ENCODE results near the gene C1orf35.

The C1orf35 gene

GRCh38 chr1:228079013-228079412 is 24.1 kb downstream of the C1orf35 start:
- Histone ChIP-seq H3K27me3 (ENCODE audit: insufficient read depth, low read depth, severe bottlenecking) (no peaks in the 10 kb centered on the region), H3K9me3 (ENCODE audit: severe bottlenecking) (no peaks in the 10 kb centered on the region), H3K36me3 (peaks cover 3% of the 10 kb centered on the region; the same call in 1 of the 2 replicates), H3K27ac (no peak overlapping the region), H3K4me3 (ENCODE audit: low read depth, low read length) (no peak overlapping the region)
- DNase-seq = no peak
- TF ChIP-seq, protein P1, sequence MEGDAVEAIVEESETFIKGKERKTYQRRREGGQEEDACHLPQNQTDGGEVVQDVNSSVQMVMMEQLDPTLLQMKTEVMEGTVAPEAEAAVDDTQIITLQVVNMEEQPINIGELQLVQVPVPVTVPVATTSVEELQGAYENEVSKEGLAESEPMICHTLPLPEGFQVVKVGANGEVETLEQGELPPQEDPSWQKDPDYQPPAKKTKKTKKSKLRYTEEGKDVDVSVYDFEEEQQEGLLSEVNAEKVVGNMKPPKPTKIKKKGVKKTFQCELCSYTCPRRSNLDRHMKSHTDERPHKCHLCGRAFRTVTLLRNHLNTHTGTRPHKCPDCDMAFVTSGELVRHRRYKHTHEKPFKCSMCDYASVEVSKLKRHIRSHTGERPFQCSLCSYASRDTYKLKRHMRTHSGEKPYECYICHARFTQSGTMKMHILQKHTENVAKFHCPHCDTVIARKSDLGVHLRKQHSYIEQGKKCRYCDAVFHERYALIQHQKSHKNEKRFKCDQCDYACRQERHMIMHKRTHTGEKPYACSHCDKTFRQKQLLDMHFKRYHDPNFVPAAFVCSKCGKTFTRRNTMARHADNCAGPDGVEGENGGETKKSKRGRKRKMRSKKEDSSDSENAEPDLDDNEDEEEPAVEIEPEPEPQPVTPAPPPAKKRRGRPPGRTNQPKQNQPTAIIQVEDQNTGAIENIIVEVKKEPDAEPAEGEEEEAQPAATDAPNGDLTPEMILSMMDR (IDR thresholded peaks at IDR 0.05; ENCODE audit: low read depth, low read length) = no peak

DNA sequence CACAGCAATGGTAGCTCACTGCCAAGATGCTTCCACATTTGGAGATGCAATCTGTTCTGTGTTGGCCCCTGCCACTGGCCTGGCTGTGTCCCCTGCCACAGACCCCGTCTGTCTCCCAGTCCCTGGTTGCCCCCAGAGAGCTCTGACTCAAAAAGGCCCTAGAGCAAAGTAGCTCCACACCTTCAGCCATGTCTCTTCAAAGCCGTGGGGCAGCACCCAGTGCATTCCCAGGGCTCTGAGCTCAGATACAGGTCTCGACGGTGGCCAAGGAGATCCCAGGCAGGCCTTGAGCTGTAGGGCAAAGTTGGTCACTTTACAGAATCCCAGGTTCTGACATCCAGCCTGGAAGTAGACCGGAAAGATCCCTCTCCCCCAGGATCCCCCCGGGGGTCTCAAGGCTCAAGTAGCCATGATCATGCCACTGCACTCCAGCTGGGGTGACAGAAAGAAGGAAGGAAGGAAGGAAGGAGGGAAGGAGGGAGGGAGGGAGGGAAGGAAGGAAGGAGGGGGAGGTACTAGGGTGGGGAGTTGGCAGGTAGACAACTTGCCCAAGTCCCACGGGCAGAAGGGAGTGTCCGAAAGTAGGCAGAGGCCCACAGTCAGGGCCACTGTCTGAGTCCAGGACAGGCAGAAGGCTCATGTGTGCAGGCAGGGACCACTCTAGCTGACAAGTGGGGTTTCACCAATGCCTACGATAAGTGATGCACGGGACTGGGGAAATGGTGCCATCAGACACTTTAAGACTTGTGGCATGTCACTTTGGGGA is 25.4 kb downstream of the C1orf35 start:
- no peak for DNase-seq
- H3K27me3 ChIP-seq (ENCODE audit: insufficient read depth, low read depth, severe bottlenecking) = no peaks in the 10 kb centered on the region
- H3K4me3 ChIP-seq (ENCODE audit: low read depth, low read length) = no peak overlapping the region
- H3K36me3 ChIP-seq = no peaks in the 10 kb centered on the region
- no peaks in the 10 kb centered on the region for H3K9me3 ChIP-seq (ENCODE audit: severe bottlenecking)
- H3K27ac ChIP-seq = no peak overlapping the region
- TF ChIP-seq, protein P1 (IDR thresholded peaks at IDR 0.05; ENCODE audit: low read depth, low read length) = no peak

DNA sequence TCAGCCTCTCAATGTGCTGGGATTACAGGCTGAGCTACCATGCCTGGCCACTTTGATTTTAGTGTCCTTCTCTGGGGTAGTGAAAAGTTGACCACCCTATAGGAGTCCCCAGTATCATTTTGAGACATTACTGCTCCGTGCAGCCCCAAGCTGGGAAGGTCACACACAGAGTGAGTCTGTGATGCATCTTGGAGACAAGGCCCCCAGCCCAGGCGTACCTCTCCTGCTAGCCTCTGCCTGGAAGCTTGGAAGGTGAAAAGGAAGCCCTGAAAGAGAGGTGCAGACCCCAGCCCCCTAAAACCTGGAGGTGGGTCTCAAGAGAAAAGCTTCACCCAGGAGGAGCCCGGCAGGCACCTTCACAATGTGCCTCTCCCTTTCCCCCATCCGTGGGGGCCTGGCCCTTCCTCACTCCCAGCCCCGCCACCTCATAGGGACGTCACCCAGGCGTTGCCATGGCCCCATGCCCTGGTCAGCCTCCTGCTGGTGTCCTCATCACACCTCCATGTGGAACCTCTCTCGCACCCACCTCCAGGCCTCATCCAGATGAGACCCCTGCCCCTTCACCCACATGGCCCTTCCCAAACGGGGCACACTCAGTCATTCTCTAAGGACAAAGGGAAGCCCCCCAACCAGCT is 26.2 kb downstream of the C1orf35 start:
- H3K36me3 ChIP-seq = no peaks in the 10 kb centered on the region
- TF ChIP-seq, protein P1 (IDR thresholded peaks at IDR 0.05; ENCODE audit: low read depth, low read length) = no peak
- DNase-seq = no peak
- H3K4me3 ChIP-seq (ENCODE audit: low read depth, low read length) = no peak overlapping the region
- no peak overlapping the region for H3K27ac ChIP-seq
- H3K9me3 ChIP-seq (ENCODE audit: severe bottlenecking) = no peaks in the 10 kb centered on the region
- H3K27me3 ChIP-seq (ENCODE audit: insufficient read depth, low read depth, severe bottlenecking) = no peaks in the 10 kb centered on the region

DNA sequence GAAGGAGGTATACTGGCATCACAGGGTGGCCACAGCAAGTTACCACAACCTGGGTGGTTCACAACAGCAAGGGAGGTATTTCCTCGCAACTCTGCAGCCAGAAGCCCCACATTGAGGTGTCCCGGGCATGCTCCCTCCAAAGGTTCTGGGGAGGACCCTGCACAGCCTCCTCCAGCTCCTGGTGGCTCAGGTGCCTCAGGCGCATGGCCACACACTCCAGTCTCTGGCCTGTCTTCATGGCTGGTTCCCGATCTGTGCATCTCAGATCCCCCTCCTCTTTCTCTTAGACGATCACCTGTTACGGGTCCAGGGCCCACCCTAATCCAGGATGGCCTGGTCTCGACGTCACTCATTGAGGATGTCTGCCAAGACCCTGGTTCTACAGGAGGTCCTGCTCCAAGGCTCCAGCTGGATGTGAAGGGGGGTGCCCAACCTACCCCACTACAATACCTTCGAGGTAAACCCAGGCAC is 27.3 kb downstream of the C1orf35 start:
- Histone ChIP-seq H3K9me3 (ENCODE audit: severe bottlenecking) (no peaks in the 10 kb centered on the region), H3K27me3 (ENCODE audit: insufficient read depth, low read depth, severe bottlenecking) (no peaks in the 10 kb centered on the region), H3K4me3 (ENCODE audit: low read depth, low read length) (no peak overlapping the region), H3K36me3 (no peaks in the 10 kb centered on the region), H3K27ac (no peak overlapping the region)
- TF ChIP-seq, protein P1 (IDR thresholded peaks at IDR 0.05; ENCODE audit: low read depth, low read length) = no peak
- DNase-seq = no peak

GRCh38 chr1:228074954-228075730 is 28.0 kb downstream of the C1orf35 start:
- Histone ChIP-seq H3K27ac (no peak overlapping the region), H3K9me3 (ENCODE audit: severe bottlenecking) (no peaks in the 10 kb centered on the region), H3K27me3 (ENCODE audit: insufficient read depth, low read depth, severe bottlenecking) (no peaks in the 10 kb centered on the region), H3K4me3 (ENCODE audit: low read depth, low read length) (no peak overlapping the region), H3K36me3 (no peaks in the 10 kb centered on the region)
- TF ChIP-seq, protein P1 (IDR thresholded peaks at IDR 0.05; ENCODE audit: low read depth, low read length) = no peak
- no peak for DNase-seq

Data from WERI-Rb-1 (cell line).